Measurements from ENCODE around the gene HBG2.

GRCh38 chr11:5229796-5230195, 24.8 kb downstream of the HBG2 start:
- TF ChIP-seq CTCF (IDR thresholded peaks at IDR 0.05 in 8 of 11, conservative IDR thresholded peaks at IDR 0.05 in 3 of 11) (no peak), POLR2AphosphoS5 (IDR thresholded peaks at IDR 0.05) (no peak), POLR2A (IDR thresholded peaks at IDR 0.05) (no peak)

Data from spleen (tissue), 7 donors.